ENCODE data around the gene PCDHA6. TPM values are rescaled to one million over a fixed set of nuclear protein-coding genes. Genes with fewer than 3 reads are reported as not detected.
"Not testable (repeated sequence)": the region's sequence is repeated elsewhere in the genome, so short reads cannot be mapped to it uniquely, and the experiment has no call there.

The PCDHA6 gene
- total RNA-seq, 2 donors from 2014 or later: 6.2 to 6.5 TPM

- not testable (repeated sequence) for H3K9ac ChIP-seq (ENCODE audit: extremely low read depth, low read length, poor library complexity, severe bottlenecking); H3K36me3 Mint-ChIP-seq (ENCODE audit: low read depth); H3K9me3 ChIP-seq (ENCODE audit: control insufficient read depth, low read length); H3K27ac Mint-ChIP-seq; H3K36me3 ChIP-seq (ENCODE audit: control insufficient read depth, insufficient read depth, low read length); H3K4me1 ChIP-seq (ENCODE audit: control insufficient read depth, insufficient read depth, low read length); H3K27ac ChIP-seq (ENCODE audit: low read depth, low read length); H3K27me3 ChIP-seq (ENCODE audit: control insufficient read depth, insufficient read depth, low read length, poor library complexity, severe bottlenecking); H3K4me1 Mint-ChIP-seq; DNase-seq; H3K4me3 Mint-ChIP-seq; H3K4me3 ChIP-seq (ENCODE audit: low read length)
- Mint-ChIP-seq H3K9me3 (peaks cover 54% of the 10 kb centered on the region), H3K27me3 (ENCODE audit: insufficient read depth) (peaks cover 14% of the 10 kb centered on the region)
- 95 to 97% methylated on average over 60 to 70 of the region's 70 CpGs for WGBS, 2 experiments (ENCODE audit: insufficient coverage in 1 of 2, insufficient read length in 1 of 2)
These were observed 39.8 kb upstream of the PCDHA6 start for GRCh38 chr5:140787849-140788504.

DNA sequence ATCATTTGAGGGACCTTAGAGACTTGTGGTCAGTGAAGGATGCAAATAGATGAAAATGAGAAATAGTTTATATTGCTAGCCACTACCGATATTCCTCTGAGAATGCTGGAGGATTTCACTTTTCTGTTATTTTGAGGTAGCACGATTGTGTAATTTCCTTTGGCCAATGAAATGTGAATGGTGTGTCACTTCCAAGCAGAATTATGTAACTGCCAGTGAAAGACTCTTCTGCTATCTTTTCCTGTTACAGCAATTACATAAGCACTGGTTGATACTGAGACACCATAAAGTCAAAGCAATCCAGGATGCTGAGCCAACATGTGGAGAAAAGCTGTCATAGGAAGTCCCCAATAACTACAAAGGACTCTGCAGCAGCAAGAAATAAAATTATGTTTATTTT is 36.7 kb upstream of the PCDHA6 start:
- no peak overlapping the region for H3K27ac Mint-ChIP-seq
- peaks cover 43% of the 10 kb centered on the region for H3K9me3 Mint-ChIP-seq
- Histone ChIP-seq H3K27ac (ENCODE audit: low read depth, low read length) (no peak overlapping the region), H3K4me1 (ENCODE audit: control insufficient read depth, insufficient read depth, low read length) (no peaks in the 10 kb centered on the region), H3K9me3 (ENCODE audit: control insufficient read depth, low read length) (peaks cover 12% of the 10 kb centered on the region), H3K4me3 (ENCODE audit: low read length) (no peak overlapping the region), H3K9ac (ENCODE audit: extremely low read depth, low read length, poor library complexity, severe bottlenecking) (no peak overlapping the region), H3K27me3 (ENCODE audit: control insufficient read depth, insufficient read depth, low read length, poor library complexity, severe bottlenecking) (no peaks in the 10 kb centered on the region), H3K36me3 (ENCODE audit: control insufficient read depth, insufficient read depth, low read length) (no peaks in the 10 kb centered on the region)
- peaks cover 4% of the 10 kb centered on the region for H3K36me3 Mint-ChIP-seq (ENCODE audit: low read depth)
- WGBS, 2 experiments (ENCODE audit: insufficient coverage in 1 of 2, insufficient read length in 1 of 2): 80 to 85% methylated on average over 1 to 2 of the region's 2 CpGs
- TF ChIP-seq CTCF (conservative IDR thresholded peaks at IDR 0.05): no peak
- H3K27me3 Mint-ChIP-seq (ENCODE audit: insufficient read depth): peaks cover 10% of the 10 kb centered on the region
- H3K4me3 Mint-ChIP-seq: no peak overlapping the region
- no peak for DNase-seq
- H3K4me1 Mint-ChIP-seq: peaks cover 2% of the 10 kb centered on the region

- Mint-ChIP-seq H3K9me3 (peaks cover 8% of the 10 kb centered on the region), H3K27ac (peak within 1 kb of the TSS; percentile 74), H3K27me3 (ENCODE audit: insufficient read depth) (no peaks in the 10 kb centered on the region), H3K4me1 (peaks cover 2% of the 10 kb centered on the region), H3K36me3 (ENCODE audit: low read depth) (peaks cover 8% of the 10 kb centered on the region), H3K4me3 (peak within 1 kb of the TSS; percentile 86)
- Histone ChIP-seq H3K4me1 (ENCODE audit: control insufficient read depth, insufficient read depth, low read length) (no peaks in the 10 kb centered on the region), H3K27me3 (ENCODE audit: control insufficient read depth, insufficient read depth, low read length, poor library complexity, severe bottlenecking) (no peaks in the 10 kb centered on the region), H3K9me3 (ENCODE audit: control insufficient read depth, low read length) (peaks cover 7% of the 10 kb centered on the region), H3K9ac (ENCODE audit: extremely low read depth, low read length, poor library complexity, severe bottlenecking) (no peak within 1 kb of the TSS), H3K4me3 (ENCODE audit: low read length) (no peak within 1 kb of the TSS), H3K36me3 (ENCODE audit: control insufficient read depth, insufficient read depth, low read length) (no peaks in the 10 kb centered on the region), H3K27ac (ENCODE audit: low read depth, low read length) (no peak within 1 kb of the TSS)
- TF ChIP-seq CTCF (conservative IDR thresholded peaks at IDR 0.05): peak; percentile 83
- 75 to 83% methylated on average over 24 to 27 of the region's 27 CpGs for WGBS, 2 experiments (ENCODE audit: insufficient coverage in 1 of 2, insufficient read length in 1 of 2)
- peak; percentile 63 for DNase-seq
These were observed 33.0 kb upstream of the PCDHA6 start, which contains the start of gene PCDHA2 for GRCh38 chr5:140794595-140795258. Gene PCDHA2 (plus strand): TSS chr5:140794852.
